CD4-positive, alpha-beta T cell treated with Interleukin-6 for 4 hours (primary cell): ENCODE results near the gene HSPA6.
"Not testable (repeated sequence)": the region's sequence is repeated elsewhere in the genome, so short reads cannot be mapped to it uniquely, and the experiment has no call there.

Experiments used
- DNase-seq: peaks from one replicate; pipeline ENCODE4 v3.0.0-alpha.2; 2020; ENCODE audit warnings: mixed read lengths

HSPA6 gene

DNA sequence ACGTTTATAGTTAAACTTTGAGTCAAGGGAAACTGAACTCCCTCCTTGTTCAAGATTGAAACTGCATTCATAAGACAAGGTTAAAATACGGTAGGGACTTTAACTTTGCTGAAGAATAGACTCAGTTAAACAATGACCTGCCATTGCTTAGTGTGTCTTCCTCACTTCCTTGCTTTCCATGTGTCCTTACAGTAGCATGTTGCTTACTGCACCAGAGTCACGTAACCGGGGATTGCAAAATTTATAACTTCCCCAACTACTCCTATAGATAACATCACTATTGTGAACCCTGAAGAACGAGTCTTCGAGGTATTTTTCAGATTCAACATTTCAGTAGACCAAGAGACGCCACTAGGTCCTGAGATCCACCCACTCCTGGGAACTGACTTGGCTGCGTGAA is 47.4 kb downstream of the HSPA6 start:
- not testable (repeated sequence) for DNase-seq
